H1 (cell line): ENCODE data around the gene PPOX. TPM values are rescaled to one million over a fixed set of nuclear protein-coding genes. Genes with fewer than 3 reads are reported as not detected.

Experiments
- CTCF ChIA-PET: fragments of 300-600 bp; sonication (Branson Sonifier 250); formaldehyde crosslinking; loops from one replicate; lab custom pipeline; 2021; ENCODE audit not compliant: partially characterized antibody; lab: Charles Lee
- POLR2A ChIA-PET: fragments of 300-600 bp; sonication (Branson Sonifier 250); formaldehyde crosslinking; loops from one replicate; lab custom pipeline; 2021; ENCODE audit warnings: inconsistent platforms; ENCODE audit not compliant: partially characterized antibody; lab: Charles Lee
- DNase-seq, 2 experiments: peaks; one replicate each; pipeline versions ENCODE4 v3.0.0 to v3.0.0-alpha.2; 2010 to 2022; ENCODE audit warnings: low spot score in 2 of 2, low read depth in 1 of 2, mixed read lengths in 1 of 2
- FAIRE-seq: peaks from 2 replicates; lab custom pipeline; 2011; peaks lifted over from hg19 to GRCh38; lab: Jason Lieb, UNC
- H2AFZ ChIP-seq: 2 replicates; pipeline ENCODE4 v1.8.1; 2012; ENCODE audit warnings: low read length, inconsistent platforms
- H2AK5ac ChIP-seq: 2 replicates; pipeline ENCODE4 v1.6.1; 2013; ENCODE audit warnings: low read depth, low read length
- H2BK120ac ChIP-seq: replicated peaks from 2 replicates; pipeline ENCODE3; 2013; ENCODE audit warnings: low read depth, low read length, inconsistent platforms
- H2BK12ac ChIP-seq: 2 replicates; pipeline ENCODE4 v1.6.1; 2013; ENCODE audit warnings: low read depth, low read length
- H2BK15ac ChIP-seq: 2 replicates; pipeline ENCODE4 v1.6.1; 2013; ENCODE audit warnings: low read length
- H2BK20ac ChIP-seq: 2 replicates; pipeline ENCODE4 v1.6.1; 2013; ENCODE audit warnings: low read length
- H2BK5ac ChIP-seq: 2 replicates; pipeline ENCODE4 v1.6.1; 2013; ENCODE audit warnings: low read depth, low read length
- H3K14ac ChIP-seq: 2 replicates; pipeline ENCODE4 v1.6.1; 2013; ENCODE audit warnings: inconsistent platforms; ENCODE audit not compliant: insufficient read length
- H3K18ac ChIP-seq: 2 replicates; pipeline ENCODE4 v1.6.1; 2013; ENCODE audit warnings: low read length; ENCODE audit errors: extremely low read depth
- H3K23ac ChIP-seq: 2 replicates; pipeline ENCODE4 v1.6.1; 2013; ENCODE audit warnings: inconsistent platforms; ENCODE audit not compliant: insufficient read length
- H3K23me2 ChIP-seq: 2 replicates; pipeline ENCODE4 v1.6.1; 2013; ENCODE audit warnings: low read depth, low read length
- H3K27ac ChIP-seq: 2 replicates; pipeline ENCODE4 v1.6.1; 2011; ENCODE audit warnings: low read depth, low read length, inconsistent platforms
- H3K27me3 ChIP-seq, 4 experiments: replicated peaks in 1 of 4; 1 replicate in 1 of 4; 2 replicates in 3 of 4; pipeline versions ENCODE4 v1.6.1 to v1.8.1; 2011 to 2013; ENCODE audit warnings: low read length in 3 of 4, mild to moderate bottlenecking in 3 of 4, inconsistent platforms in 2 of 4, mixed read lengths in 2 of 4, moderate library complexity in 1 of 4; ENCODE audit not compliant: control insufficient read depth in 3 of 4, insufficient read depth in 3 of 4; ENCODE audit errors: extremely low read depth in 1 of 4
- H3K36me3 ChIP-seq, 4 experiments: 2 replicates each; pipeline versions ENCODE4 v1.6.1 to v1.8.1; 2011 to 2013; ENCODE audit warnings: mild to moderate bottlenecking in 4 of 4, low read length in 3 of 4, moderate library complexity in 2 of 4, control low read depth in 1 of 4, inconsistent platforms in 1 of 4; ENCODE audit not compliant: insufficient read depth in 4 of 4, control insufficient read depth in 2 of 4
- H3K4ac ChIP-seq: replicated peaks from 2 replicates; pipeline ENCODE3; 2013; ENCODE audit warnings: low read length, low read depth, mixed read lengths, inconsistent platforms; ENCODE audit not compliant: insufficient read length
- H3K4me1 ChIP-seq, 4 experiments: replicated peaks in 1 of 4; 1 replicate in 1 of 4; 2 replicates in 3 of 4; pipeline versions ENCODE4 v1.6.1 to v1.8.1; 2011 to 2013; ENCODE audit warnings: low read length in 3 of 4, inconsistent platforms in 2 of 4, mixed read lengths in 1 of 4; ENCODE audit not compliant: insufficient read depth in 4 of 4, control insufficient read depth in 3 of 4
- H3K4me2 ChIP-seq, 2 experiments: 2 replicates each; pipeline versions ENCODE4 v1.6.1 to v1.8.1; 2011 to 2013; ENCODE audit warnings: low read depth in 2 of 2, low read length in 2 of 2, control low read depth in 1 of 2, inconsistent platforms in 1 of 2, mild to moderate bottlenecking in 1 of 2; ENCODE audit not compliant: insufficient read depth in 1 of 2
- H3K4me3 ChIP-seq, 4 experiments: fragments of 200-600, 300-600 bp in 1 of 4; sonication (generic), shearing (Covaris generic), sonication (Bioruptor Twin) in 1 of 4; 2 replicates each; pipeline versions ENCODE4 v1.5.1 to v1.8.1; 2011 to 2016; ENCODE audit warnings: low read length in 4 of 4, low read depth in 3 of 4, control low read depth in 2 of 4, inconsistent platforms in 2 of 4, mild to moderate bottlenecking in 2 of 4, mixed read lengths in 1 of 4, moderate library complexity in 1 of 4; ENCODE audit not compliant: insufficient read depth in 2 of 4; ENCODE audit errors: extremely low read depth in 1 of 4
- H3K56ac ChIP-seq: replicated peaks from 2 replicates; pipeline ENCODE3; 2013; ENCODE audit warnings: low read depth, mild to moderate bottlenecking, mixed read lengths, low read length, inconsistent platforms; ENCODE audit not compliant: insufficient read length
- H3K79me1 ChIP-seq: 2 replicates; pipeline ENCODE4 v1.6.1; 2013; ENCODE audit warnings: low read depth, low read length, control low read depth
- H3K79me2 ChIP-seq, 2 experiments: 2 replicates each; pipeline versions ENCODE4 v1.6.1 to v1.8.1; 2012 to 2013; ENCODE audit warnings: low read length in 2 of 2, mild to moderate bottlenecking in 2 of 2, inconsistent platforms in 1 of 2; ENCODE audit not compliant: insufficient read depth in 2 of 2, control insufficient read depth in 1 of 2
- H3K9ac ChIP-seq, 4 experiments: replicated peaks in 1 of 4; 1 replicate in 1 of 4; 2 replicates in 3 of 4; pipeline versions ENCODE4 v1.6.1 to v1.8.1; 2011 to 2013; ENCODE audit warnings: low read depth in 3 of 4, low read length in 3 of 4, control low read depth in 2 of 4, mild to moderate bottlenecking in 2 of 4, moderate library complexity in 2 of 4, inconsistent platforms in 1 of 4; ENCODE audit errors: extremely low read depth in 1 of 4
- H3K9me3 ChIP-seq, 2 experiments: 2 replicates each; pipeline versions ENCODE4 v1.6.1 to v1.8.1; 2012 to 2013; ENCODE audit warnings: mild to moderate bottlenecking in 2 of 2, moderate library complexity in 2 of 2, control low read depth in 1 of 2, inconsistent platforms in 1 of 2, low read depth in 1 of 2, low read length in 1 of 2, mixed read lengths in 1 of 2; ENCODE audit not compliant: insufficient read depth in 2 of 2
- H4K20me1 ChIP-seq, 2 experiments: replicated peaks in 1 of 2; 2 replicates each; pipeline versions ENCODE3 to v1.8.1; 2011 to 2013; ENCODE audit warnings: inconsistent platforms in 2 of 2, low read length in 2 of 2, mild to moderate bottlenecking in 1 of 2; ENCODE audit not compliant: insufficient read depth in 2 of 2, control insufficient read depth in 1 of 2
- H4K5ac ChIP-seq: 2 replicates; pipeline ENCODE4 v1.6.1; 2013; ENCODE audit warnings: low read length, low read depth, mixed read lengths, inconsistent platforms; ENCODE audit not compliant: insufficient read length
- H4K8ac ChIP-seq: 2 replicates; pipeline ENCODE4 v1.8.0; 2013; ENCODE audit warnings: mild to moderate bottlenecking, moderate library complexity, low read length, inconsistent platforms; ENCODE audit not compliant: insufficient read depth; ENCODE audit errors: extremely low read depth
- H4K91ac ChIP-seq: replicated peaks from 2 replicates; pipeline ENCODE3; 2013; ENCODE audit warnings: low read length, mixed read lengths, inconsistent platforms; ENCODE audit not compliant: insufficient read length
- SP2 ChIP-seq: IDR thresholded peaks from 2 replicates; pipeline ENCODE4 v1.6.1; 2012; ENCODE audit warnings: mild to moderate bottlenecking, low read length, inconsistent platforms
- WGBS, 2 experiments: shearing (Covaris generic) in 1 of 2; methylation state at CpG; one replicate each; pipeline versions ENCODE4 v1.1.6 to v1.1.7; 2013 to 2015; ENCODE audit warnings: low lambda C conversion rate in 2 of 2, mixed read lengths in 2 of 2, inconsistent platforms in 1 of 2, low coverage in 1 of 2, missing lambda C conversion rate in 1 of 2; ENCODE audit not compliant: insufficient replicate concordance in 2 of 2, insufficient coverage in 1 of 2, insufficient read length in 1 of 2; ENCODE audit errors: extremely low coverage in 1 of 2, missing lambda C conversion rate in 1 of 2; 5-methylcytosine and 5-hydroxymethylcytosine counted together
- polyA plus RNA-seq, 7 experiments: library from polyadenylated mRNA; depleted of rRNA in 3 of 7; stranded (reverse) in 5 of 7; unstranded in 2 of 7; fragments of >200 nt in 5 of 7; fragments of 200-250 nt in 2 of 7; gene quantifications; 1 replicate in 5 of 7; 2 replicates in 1 of 7; 4 replicates in 1 of 7; pipeline versions ENCODE4 v1.2.1 to v1.2.3, GENCODE V29; 2011 to 2013; ENCODE audit warnings: missing spikeins in 2 of 7, mixed read lengths in 2 of 7
- total RNA-seq: library from RNA; stranded (reverse); fragmentation: NEBNext Ultra II Directional; extraction: Animal tissue kit (Norgen Biotek cat#: 25700); gene quantifications from 2 replicates; pipeline ENCODE4 v1.2.1, GENCODE V29; 2021
- TF ChIP-seq, protein P1 (sequence below): IDR thresholded peaks from 2 replicates; pipeline ENCODE4 v1.6.1; 2011; ENCODE audit warnings: low read depth, mild to moderate bottlenecking, low read length; ENCODE audit not compliant: insufficient read depth
- TF ChIP-seq, protein P2 (sequence below): IDR thresholded peaks from 2 replicates; pipeline ENCODE4 v1.6.1; 2012; ENCODE audit warnings: low read length, inconsistent platforms

PPOX gene
- total and polyA plus RNA-seq, 2 of the 8 experiments (the other 6 are each of a cell fraction or from before 2014, with no cell fraction given): 39.4 to 40.4 TPM

DNA sequence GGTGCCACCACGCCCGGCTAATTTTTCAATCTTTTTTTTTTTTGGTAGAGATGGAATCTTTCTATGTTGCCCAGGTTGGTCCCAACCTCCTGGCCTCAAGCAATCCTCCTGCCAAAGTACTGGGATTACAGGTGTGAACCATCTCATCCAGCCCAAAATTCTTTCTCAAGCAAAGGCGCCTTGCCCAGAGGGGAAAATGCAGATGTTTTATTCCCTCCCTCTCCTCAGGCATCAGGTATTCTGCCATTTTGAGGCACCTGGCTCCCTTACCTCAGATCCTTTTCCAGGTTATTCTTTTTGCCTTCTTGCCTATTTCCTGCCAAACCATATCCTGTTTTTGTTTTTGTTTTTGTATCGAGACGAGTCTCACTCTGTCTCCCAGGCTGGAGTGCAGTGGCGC lies 22.2 kb downstream of the PPOX start:
- Histone ChIP-seq H3K9me3 (no peaks in the 10 kb centered on the region), H2AK5ac (no peak overlapping the region), H3K56ac (no peak overlapping the region), H4K20me1 (no peaks in the 10 kb centered on the region), H4K5ac (no peak overlapping the region), H2BK20ac (no peak overlapping the region), H2BK15ac (no peak overlapping the region), H3K4me3 (no peak overlapping the region), H3K9ac (no peak overlapping the region), H3K4me1 (no peaks in the 10 kb centered on the region; a peak in 2 of 7 replicates), H3K23ac (no peak overlapping the region), H3K23me2 (no peaks in the 10 kb centered on the region; the same call in 1 of the 2 replicates), H3K27me3 (no peaks in the 10 kb centered on the region; a peak in 1 of 7 replicates), H4K91ac (no peak overlapping the region), H2BK5ac (no peak overlapping the region), H3K4me2 (no peak overlapping the region), H4K8ac (no peak overlapping the region), H3K27ac (no peak overlapping the region), H3K14ac (no peak overlapping the region), H2AFZ (no peak overlapping the region), H2BK120ac (no peak overlapping the region), H3K36me3 (peaks cover 4 to 12% (median 7%) of the 10 kb centered on the region in 4 experiments; a peak in 4 of 8 replicates), H3K18ac (no peak overlapping the region), H3K79me2 (no peaks in the 10 kb centered on the region), H3K4ac (no peak overlapping the region), H2BK12ac (no peak overlapping the region), H3K79me1 (no peaks in the 10 kb centered on the region)
- CTCF ChIA-PET: interaction anchor here (0.6 to 6.1 kb wide), 3 partner anchors 10 to 1085 kb away, joined by 3 to 67 read pairs (median 4); partner anchors contain the start of gene NDUFS2
- DNase-seq (no peak), FAIRE-seq (no peak)
- 91% methylated on average over 6 of the region's 6 CpGs; no CpG with 5 or more reads in 1 of the 2 experiments for WGBS, 2 experiments
- POLR2A ChIA-PET: interaction anchor here (0.7 kb wide), 1 partner anchor 12 kb away, joined by 3 read pairs; no protein-coding TSS in a partner anchor
- no peak for TF ChIP-seq SP2
- TF ChIP-seq, protein P1, sequence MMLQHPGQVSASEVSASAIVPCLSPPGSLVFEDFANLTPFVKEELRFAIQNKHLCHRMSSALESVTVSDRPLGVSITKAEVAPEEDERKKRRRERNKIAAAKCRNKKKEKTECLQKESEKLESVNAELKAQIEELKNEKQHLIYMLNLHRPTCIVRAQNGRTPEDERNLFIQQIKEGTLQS: no peak
- TF ChIP-seq, protein P2, sequence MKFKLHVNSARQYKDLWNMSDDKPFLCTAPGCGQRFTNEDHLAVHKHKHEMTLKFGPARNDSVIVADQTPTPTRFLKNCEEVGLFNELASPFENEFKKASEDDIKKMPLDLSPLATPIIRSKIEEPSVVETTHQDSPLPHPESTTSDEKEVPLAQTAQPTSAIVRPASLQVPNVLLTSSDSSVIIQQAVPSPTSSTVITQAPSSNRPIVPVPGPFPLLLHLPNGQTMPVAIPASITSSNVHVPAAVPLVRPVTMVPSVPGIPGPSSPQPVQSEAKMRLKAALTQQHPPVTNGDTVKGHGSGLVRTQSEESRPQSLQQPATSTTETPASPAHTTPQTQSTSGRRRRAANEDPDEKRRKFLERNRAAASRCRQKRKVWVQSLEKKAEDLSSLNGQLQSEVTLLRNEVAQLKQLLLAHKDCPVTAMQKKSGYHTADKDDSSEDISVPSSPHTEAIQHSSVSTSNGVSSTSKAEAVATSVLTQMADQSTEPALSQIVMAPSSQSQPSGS: no peak
